ENCODE results near the gene TMED8. TPM values are rescaled to one million over a fixed set of nuclear protein-coding genes. Genes with fewer than 3 reads are reported as not detected.

Gene TMED8
- total RNA-seq, 2 donors from 2014 or later = 6.9 to 7.5 TPM

DNA sequence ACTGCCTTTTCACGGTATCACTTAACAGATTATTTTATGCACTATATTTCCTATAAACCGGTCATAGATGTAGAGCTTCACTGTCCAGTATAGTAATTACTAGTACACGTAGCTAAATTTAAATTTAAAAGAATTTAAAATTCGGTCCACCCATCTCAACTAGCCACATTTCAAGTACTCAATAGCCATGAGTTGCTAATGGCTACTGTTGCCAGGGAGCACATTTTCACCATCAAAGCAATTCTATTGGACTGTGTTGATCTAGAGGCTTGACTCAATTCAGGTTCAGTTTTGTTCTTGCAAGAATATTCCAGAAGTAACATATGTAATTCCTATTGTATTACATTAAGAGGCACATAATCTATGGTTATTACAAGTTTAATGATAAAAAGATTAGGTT lies 20.0 kb downstream of the TMED8 start:
- intact Hi-C loops (cut with DNase I) = no loop called here
- no peak for DNase-seq
- Histone ChIP-seq H3K27ac (no peak overlapping the region), H3K4me3 (no peak overlapping the region), H3K36me3 (replicated peaks in 1 of 2; ENCODE audit: insufficient read depth in 1 of 2, low read depth in 2 of 2) (no peaks in the 10 kb centered on the region), H3K9me3 (no peaks in the 10 kb centered on the region), H3K4me1 (no peaks in the 10 kb centered on the region), H3K27me3 (no peaks in the 10 kb centered on the region)
- WGBS, 2 donors = 85 to 93% methylated on average over 4 of the region's 4 CpGs
- no peak for ATAC-seq
- TF ChIP-seq POLR2A (IDR thresholded peaks at IDR 0.05) = no peak
- TF ChIP-seq CTCF (IDR thresholded peaks at IDR 0.05) = no peak

- ATAC-seq (no peak), DNase-seq (no peak)
- Histone ChIP-seq H3K4me1 (no peaks in the 10 kb centered on the region), H3K36me3 (replicated peaks in 1 of 2; ENCODE audit: insufficient read depth in 1 of 2, low read depth in 2 of 2) (no peaks in the 10 kb centered on the region), H3K27me3 (no peaks in the 10 kb centered on the region), H3K9me3 (no peaks in the 10 kb centered on the region), H3K4me3 (no peak overlapping the region), H3K27ac (no peak overlapping the region)
- TF ChIP-seq CTCF (IDR thresholded peaks at IDR 0.05) (no peak), POLR2A (IDR thresholded peaks at IDR 0.05) (no peak)
- WGBS, 2 donors = 91 to 100% methylated on average over 4 of the region's 4 CpGs
- intact Hi-C loops (cut with DNase I) = no loop called here
These were observed 21.1 kb downstream of the TMED8 start for GRCh38 chr14:77355811-77356210.

GRCh38 chr14:77353469-77354141 lies 23.3 kb downstream of the TMED8 start:
- 85 to 86% methylated on average over 5 of the region's 5 CpGs for WGBS, 2 donors
- H3K36me3 ChIP-seq (replicated peaks in 1 of 2; ENCODE audit: insufficient read depth in 1 of 2, low read depth in 2 of 2) = peaks cover 0 to 2% of the 10 kb centered on the region in 2 donors
- H3K27ac ChIP-seq = no peak overlapping the region
- no peak for TF ChIP-seq POLR2A (IDR thresholded peaks at IDR 0.05)
- no peak for TF ChIP-seq CTCF (IDR thresholded peaks at IDR 0.05)
- no peaks in the 10 kb centered on the region for H3K4me1 ChIP-seq
- no peak for ATAC-seq
- no peaks in the 10 kb centered on the region for H3K9me3 ChIP-seq
- H3K27me3 ChIP-seq = no peaks in the 10 kb centered on the region
- intact Hi-C loops (cut with DNase I) = no loop called here
- H3K4me3 ChIP-seq = no peak overlapping the region
- no peak for DNase-seq

DNA sequence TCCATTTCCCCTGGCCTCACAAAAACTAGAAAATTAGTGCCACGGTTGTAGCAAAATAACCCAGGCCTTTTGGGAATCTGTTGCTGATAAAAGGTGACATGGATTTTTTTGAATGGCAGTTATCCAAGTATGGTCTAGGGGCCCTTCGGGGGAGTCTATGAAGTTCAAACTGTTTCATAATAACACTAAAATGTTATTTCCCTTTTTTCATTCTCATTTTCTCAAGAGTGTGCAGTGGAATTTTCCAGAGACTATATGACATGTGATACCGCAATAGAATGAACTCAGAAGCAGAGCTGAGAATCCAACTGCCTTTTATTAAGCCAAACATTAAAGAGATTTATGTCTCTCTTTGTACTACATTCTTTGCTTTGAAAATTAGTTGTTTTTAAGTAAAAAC lies 29.1 kb downstream of the TMED8 start:
- WGBS, 2 donors = 73 to 91% methylated on average over 3 of the region's 3 CpGs
- no peaks in the 10 kb centered on the region for H3K9me3 ChIP-seq
- no peaks in the 10 kb centered on the region for H3K4me1 ChIP-seq
- H3K36me3 ChIP-seq (replicated peaks in 1 of 2; ENCODE audit: insufficient read depth in 1 of 2, low read depth in 2 of 2) = peaks cover 0 to 2% of the 10 kb centered on the region in 2 donors
- no peak for ATAC-seq
- H3K4me3 ChIP-seq = no peak overlapping the region
- no peak for DNase-seq
- intact Hi-C loops (cut with DNase I) = no loop called here
- TF ChIP-seq CTCF (IDR thresholded peaks at IDR 0.05) (no peak), POLR2A (IDR thresholded peaks at IDR 0.05) (no peak)
- H3K27me3 ChIP-seq = no peaks in the 10 kb centered on the region
- H3K27ac ChIP-seq = no peak overlapping the region

DNA sequence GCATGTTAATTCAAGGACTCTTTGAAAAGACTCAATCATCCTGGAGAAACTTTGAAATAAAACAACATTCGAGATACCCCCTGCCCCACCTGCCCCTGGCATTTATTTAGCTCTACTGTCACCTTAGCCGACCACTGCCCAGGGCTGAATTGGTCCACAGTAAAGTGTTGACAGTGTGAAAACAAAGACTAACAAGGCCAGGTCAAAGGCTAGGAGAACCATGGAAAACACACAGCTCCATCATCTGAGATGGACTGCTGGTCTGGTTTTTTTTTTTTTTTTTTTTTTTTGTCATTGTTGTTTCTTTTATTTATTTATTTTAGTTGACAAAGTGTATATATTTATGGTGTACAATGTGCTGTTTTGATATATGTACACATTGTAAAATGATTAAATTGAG lies 30.4 kb downstream of the TMED8 start:
- no peak for DNase-seq
- H3K27ac ChIP-seq = no peak overlapping the region
- no peak for ATAC-seq
- H3K4me3 ChIP-seq = no peak overlapping the region
- TF ChIP-seq POLR2A (IDR thresholded peaks at IDR 0.05) (no peak), CTCF (IDR thresholded peaks at IDR 0.05) (no peak)
- H3K27me3 ChIP-seq = no peaks in the 10 kb centered on the region
- no peaks in the 10 kb centered on the region for H3K4me1 ChIP-seq
- no peaks in the 10 kb centered on the region for H3K9me3 ChIP-seq
- intact Hi-C loops (cut with DNase I) = no loop called here
- H3K36me3 ChIP-seq (replicated peaks in 1 of 2; ENCODE audit: insufficient read depth in 1 of 2, low read depth in 2 of 2) = peaks cover 3 to 5% of the 10 kb centered on the region in 2 donors
- 79 to 93% methylated on average over 2 of the region's 2 CpGs for WGBS, 2 donors

All from body of pancreas (tissue), 4 donors.